ENCODE measurements around the gene TNFRSF12A.
A peak's percentile ranks its signal among the peaks of the same experiment; 100 is the strongest.

TNFRSF12A gene

GRCh38 chr16:3020604-3021448 is 658 bp downstream of the TNFRSF12A start:
- ATAC-seq (ENCODE audit: low read depth) (peak; percentile 25), DNase-seq (ENCODE audit: low spot score) (peak; percentile 96)
- Histone ChIP-seq H3K4me3 (ENCODE audit: severe bottlenecking) (peak overlapping the region; percentile 89), H3K9me3 (ENCODE audit: severe bottlenecking) (no peaks in the 10 kb centered on the region), H3K4me1 (ENCODE audit: insufficient read depth, poor library complexity, severe bottlenecking) (peaks cover 7% of the 10 kb centered on the region), H3K36me3 (ENCODE audit: low read depth) (peaks cover 29% of the 10 kb centered on the region), H3K27me3 (ENCODE audit: insufficient read depth, poor library complexity, severe bottlenecking) (no peaks in the 10 kb centered on the region), H3K27ac (ENCODE audit: poor library complexity, severe bottlenecking) (peak overlapping the region; percentile 100)
- TF ChIP-seq, protein P1, sequence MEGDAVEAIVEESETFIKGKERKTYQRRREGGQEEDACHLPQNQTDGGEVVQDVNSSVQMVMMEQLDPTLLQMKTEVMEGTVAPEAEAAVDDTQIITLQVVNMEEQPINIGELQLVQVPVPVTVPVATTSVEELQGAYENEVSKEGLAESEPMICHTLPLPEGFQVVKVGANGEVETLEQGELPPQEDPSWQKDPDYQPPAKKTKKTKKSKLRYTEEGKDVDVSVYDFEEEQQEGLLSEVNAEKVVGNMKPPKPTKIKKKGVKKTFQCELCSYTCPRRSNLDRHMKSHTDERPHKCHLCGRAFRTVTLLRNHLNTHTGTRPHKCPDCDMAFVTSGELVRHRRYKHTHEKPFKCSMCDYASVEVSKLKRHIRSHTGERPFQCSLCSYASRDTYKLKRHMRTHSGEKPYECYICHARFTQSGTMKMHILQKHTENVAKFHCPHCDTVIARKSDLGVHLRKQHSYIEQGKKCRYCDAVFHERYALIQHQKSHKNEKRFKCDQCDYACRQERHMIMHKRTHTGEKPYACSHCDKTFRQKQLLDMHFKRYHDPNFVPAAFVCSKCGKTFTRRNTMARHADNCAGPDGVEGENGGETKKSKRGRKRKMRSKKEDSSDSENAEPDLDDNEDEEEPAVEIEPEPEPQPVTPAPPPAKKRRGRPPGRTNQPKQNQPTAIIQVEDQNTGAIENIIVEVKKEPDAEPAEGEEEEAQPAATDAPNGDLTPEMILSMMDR (IDR thresholded peaks at IDR 0.05; ENCODE audit: poor library complexity, severe bottlenecking) = no peak

- no peaks in the 10 kb centered on the region for H3K9me3 ChIP-seq (ENCODE audit: severe bottlenecking)
- ATAC-seq (ENCODE audit: low read depth) = peak; percentile 35
- H3K27ac ChIP-seq (ENCODE audit: poor library complexity, severe bottlenecking) = peak overlapping the region; percentile 100
- no peaks in the 10 kb centered on the region for H3K27me3 ChIP-seq (ENCODE audit: insufficient read depth, poor library complexity, severe bottlenecking)
- DNase-seq (ENCODE audit: low spot score) = peak; percentile 98
- peak overlapping the region; percentile 89 for H3K4me3 ChIP-seq (ENCODE audit: severe bottlenecking)
- TF ChIP-seq, protein P1 (IDR thresholded peaks at IDR 0.05; ENCODE audit: poor library complexity, severe bottlenecking) = peak; percentile 33
- peaks cover 7% of the 10 kb centered on the region for H3K4me1 ChIP-seq (ENCODE audit: insufficient read depth, poor library complexity, severe bottlenecking)
- peaks cover 37% of the 10 kb centered on the region for H3K36me3 ChIP-seq (ENCODE audit: low read depth)
Observed at GRCh38 chr16:3021449-3022207, 1.5 kb downstream of the TNFRSF12A start.

GRCh38 chr16:3022208-3022683 is 2.1 kb downstream of the TNFRSF12A start:
- Histone ChIP-seq H3K27ac (ENCODE audit: poor library complexity, severe bottlenecking) (peak overlapping the region; percentile 100), H3K4me1 (ENCODE audit: insufficient read depth, poor library complexity, severe bottlenecking) (peaks cover 7% of the 10 kb centered on the region), H3K4me3 (ENCODE audit: severe bottlenecking) (peak overlapping the region; percentile 89), H3K27me3 (ENCODE audit: insufficient read depth, poor library complexity, severe bottlenecking) (no peaks in the 10 kb centered on the region), H3K36me3 (ENCODE audit: low read depth) (peaks cover 43% of the 10 kb centered on the region), H3K9me3 (ENCODE audit: severe bottlenecking) (no peaks in the 10 kb centered on the region)
- ATAC-seq (ENCODE audit: low read depth) = peak; percentile 13
- TF ChIP-seq, protein P1 (IDR thresholded peaks at IDR 0.05; ENCODE audit: poor library complexity, severe bottlenecking) = no peak
- DNase-seq (ENCODE audit: low spot score) = peak; percentile 93

- Histone ChIP-seq H3K27ac (ENCODE audit: poor library complexity, severe bottlenecking) (peak overlapping the region; percentile 100), H3K9me3 (ENCODE audit: severe bottlenecking) (no peaks in the 10 kb centered on the region), H3K27me3 (ENCODE audit: insufficient read depth, poor library complexity, severe bottlenecking) (no peaks in the 10 kb centered on the region), H3K36me3 (ENCODE audit: low read depth) (peaks cover 44% of the 10 kb centered on the region), H3K4me1 (ENCODE audit: insufficient read depth, poor library complexity, severe bottlenecking) (peaks cover 9% of the 10 kb centered on the region), H3K4me3 (ENCODE audit: severe bottlenecking) (peak overlapping the region; percentile 89)
- DNase-seq (ENCODE audit: low spot score) = no peak
- peak; percentile 0; the same call in 2 of the 3 replicates for ATAC-seq (ENCODE audit: low read depth)
- TF ChIP-seq, protein P1 (IDR thresholded peaks at IDR 0.05; ENCODE audit: poor library complexity, severe bottlenecking) = no peak
Observed at GRCh38 chr16:3022684-3023414, 2.7 kb downstream of the TNFRSF12A start.

Measured in RWPE2 (cell line).